GM12878 (cell line): Measurements from ENCODE around the gene IMPG2. TPM values are rescaled to one million over a fixed set of nuclear protein-coding genes. Genes with fewer than 3 reads are reported as not detected.

Experiments used
- ATAC-seq: fragments of 200-7000 bp; cut with Tn5 transposase; 3 replicates; pipeline ENCODE4 v1.9.1; 2020; ENCODE audit warnings: mild to moderate bottlenecking, moderate library complexity
- BruUV-seq: library from RNA; stranded (reverse); fragments of 400-500 nt; replicated peaks from 2 replicates; lab custom pipeline; 2021; lab: Mats Ljungman, UMichigan
- CTCF ChIA-PET: fragments of 300-600 bp; sonication (Branson Sonifier 250); formaldehyde crosslinking; extraction: SDS; loops from one replicate; lab custom pipeline; 2021; ENCODE audit warnings: inconsistent platforms; lab: Yijun Ruan, JAX
- POLR2A ChIA-PET: fragments of 350-600 bp; formaldehyde crosslinking; extraction: SDS; loops from one replicate; lab custom pipeline; 2021; ENCODE audit warnings: inconsistent platforms; lab: Charles Lee
- RAD21 ChIA-PET: fragments of 300-600 bp; sonication (Branson Sonifier 250); formaldehyde crosslinking; loops from one replicate; lab custom pipeline; 2023; ENCODE audit warnings: antibody characterized with exemption; ENCODE audit not compliant: unreplicated experiment; lab: Charles Lee
- SMC1A ChIA-PET: fragments of 300-600 bp; sonication (Branson Sonifier 250); formaldehyde crosslinking; loops from one replicate; lab custom pipeline; 2023; ENCODE audit not compliant: unreplicated experiment, uncharacterized antibody; lab: Charles Lee
- DNase-seq: peaks from one replicate; pipeline ENCODE4 v3.0.0-alpha.2; 2011; ENCODE audit warnings: low read depth, low spot score
- FAIRE-seq: peaks from 3 replicates; lab custom pipeline; 2011; peaks lifted over from hg19 to GRCh38; lab: Jason Lieb, UNC
- H2AFZ ChIP-seq: 2 replicates; pipeline ENCODE4 v1.6.0; 2011; ENCODE audit warnings: low read depth, low read length, control low read depth; ENCODE audit not compliant: control insufficient read depth
- H3K27ac ChIP-seq: 2 replicates; pipeline ENCODE4 v1.5.1; 2011; ENCODE audit warnings: control low read depth; ENCODE audit not compliant: control insufficient read depth, insufficient read depth
- H3K27me3 ChIP-seq, 2 experiments: replicated peaks in 1 of 2; 2 replicates each; pipeline versions ENCODE4 v1.6.0 to v1.6.1; 2011; ENCODE audit warnings: low read length in 1 of 2; ENCODE audit not compliant: control insufficient read depth in 2 of 2, insufficient read depth in 2 of 2
- H3K36me3 ChIP-seq, 2 experiments: 2 replicates each; pipeline ENCODE4 v1.5.1; 2011; ENCODE audit warnings: low read length in 1 of 2; ENCODE audit not compliant: control insufficient read depth in 2 of 2, insufficient read depth in 2 of 2
- H3K4me1 ChIP-seq: 2 replicates; pipeline ENCODE4 v1.6.1; 2011; ENCODE audit warnings: mild to moderate bottlenecking, low read length, moderate library complexity, mixed read lengths; ENCODE audit not compliant: control insufficient read depth, insufficient read depth
- H3K4me2 ChIP-seq: 2 replicates; pipeline ENCODE4 v1.6.0; 2011; ENCODE audit warnings: control low read depth; ENCODE audit not compliant: control insufficient read depth, insufficient read depth
- H3K4me3 ChIP-seq: fragments of 200-600 bp; sonication (generic); 2 replicates; pipeline ENCODE4 v1.5.1; 2016
- H3K79me2 ChIP-seq: 2 replicates; pipeline ENCODE4 v1.6.0; 2011; ENCODE audit warnings: low read length; ENCODE audit not compliant: control insufficient read depth, insufficient read depth
- H3K9ac ChIP-seq: 2 replicates; pipeline ENCODE4 v1.8.0; 2011; ENCODE audit warnings: low read length, control low read depth, mixed read lengths; ENCODE audit not compliant: control insufficient read depth, insufficient read depth
- H3K9me3 ChIP-seq: replicated peaks from 3 replicates; pipeline ENCODE4 v1.5.1; 2011; ENCODE audit warnings: mild to moderate bottlenecking, low read length; ENCODE audit not compliant: control insufficient read depth, insufficient read depth
- H4K20me1 ChIP-seq: 2 replicates; pipeline ENCODE4 v1.6.0; 2011; ENCODE audit not compliant: control insufficient read depth, insufficient read depth
- BCLAF1 ChIP-seq: fragments of 450-650 bp; IDR thresholded peaks from 2 replicates; pipeline ENCODE4 v1.6.1; 2017; ENCODE audit warnings: antibody characterized with exemption, mild to moderate bottlenecking, moderate library complexity
- E4F1 ChIP-seq: fragments of 450-650 bp; IDR thresholded peaks from 2 replicates; pipeline ENCODE4 v1.6.1; 2018; ENCODE audit warnings: borderline replicate concordance, mild to moderate bottlenecking; ENCODE audit not compliant: partially characterized antibody
- JUNB ChIP-seq: IDR thresholded peaks from 2 replicates; pipeline ENCODE4 v1.6.1; 2016; ENCODE audit warnings: antibody characterized with exemption, mild to moderate bottlenecking
- KDM1A ChIP-seq: fragments of 200-600 bp; sonication (generic); IDR thresholded peaks from 2 replicates; pipeline ENCODE4 v1.6.1; 2016; ENCODE audit warnings: borderline replicate concordance
- MXI1 ChIP-seq: fragments of 150-350 bp; IDR thresholded peaks from 2 replicates; pipeline ENCODE4 v1.6.1; 2011; ENCODE audit warnings: low read depth, mild to moderate bottlenecking, inconsistent platforms, low read length, improper control_type of control experiment
- RB1 ChIP-seq: fragments of 450-650 bp; formaldehyde crosslinking; IDR thresholded peaks from 2 replicates; pipeline ENCODE4 v1.6.1; 2017; ENCODE audit warnings: mild to moderate bottlenecking, borderline replicate concordance
- SMC3 ChIP-seq: IDR thresholded peaks from 2 replicates; pipeline ENCODE4 v1.6.1; 2011; ENCODE audit warnings: low read length, improper control_type of control experiment, borderline replicate concordance
- STAT3 ChIP-seq: IDR thresholded peaks from 2 replicates; pipeline ENCODE4 v1.6.1; 2011; ENCODE audit warnings: low read depth, low read length, improper control_type of control experiment
- SUZ12 ChIP-seq: fragments of 200-600 bp; sonication (generic); IDR thresholded peaks from one replicate; pipeline ENCODE4 v1.6.1; 2018; ENCODE audit warnings: antibody characterized with exemption, mild to moderate bottlenecking; ENCODE audit not compliant: unreplicated experiment
- TCF7 ChIP-seq: IDR thresholded peaks from 2 replicates; pipeline ENCODE4 v1.6.1; 2014; ENCODE audit warnings: antibody characterized with exemption, borderline replicate concordance
- WRNIP1 ChIP-seq: IDR thresholded peaks from 2 replicates; pipeline ENCODE4 v1.6.1; 2011; ENCODE audit warnings: low read depth, low read length, improper control_type of control experiment, borderline replicate concordance
- YBX1 ChIP-seq: fragments of 450-650 bp; IDR thresholded peaks from 2 replicates; pipeline ENCODE4 v1.6.1; 2016; ENCODE audit warnings: antibody characterized with exemption
- YY1 ChIP-seq: IDR thresholded peaks from 2 replicates; pipeline ENCODE4 v1.6.1; 2011; ENCODE audit warnings: low read depth, mild to moderate bottlenecking, low read length
- ZNF207 ChIP-seq: fragments of 450-650 bp; IDR thresholded peaks from 2 replicates; pipeline ENCODE4 v1.6.1; 2014; ENCODE audit warnings: antibody characterized with exemption, mild to moderate bottlenecking, borderline replicate concordance
- ZNF217 ChIP-seq: fragments of 450-650 bp; IDR thresholded peaks from 2 replicates; pipeline ENCODE4 v1.6.1; 2017; ENCODE audit warnings: antibody characterized with exemption, mild to moderate bottlenecking
- WGBS: methylation state at CpG from one replicate; pipeline ENCODE4 v1.1.6; 2016; ENCODE audit warnings: low lambda C conversion rate; ENCODE audit not compliant: insufficient replicate concordance, insufficient coverage; ENCODE audit errors: missing lambda C conversion rate; 5-methylcytosine and 5-hydroxymethylcytosine counted together
- in situ Hi-C: fragments of 300-500 bp; cut with MboI; formaldehyde crosslinking; loops from 9 replicates; pipeline ENCODE4 v1.14.3; 2018; ENCODE audit warnings: mixed read lengths
- intact Hi-C: fragments of 100-400 bp; cut with micrococcal nuclease; formaldehyde crosslinking; loops from one replicate; pipeline ENCODE4 v1.14.2; 2022; ENCODE audit not compliant: unreplicated experiment
- polyA plus RNA-seq, 11 experiments: library from polyadenylated mRNA; depleted of rRNA in 4 of 11; unstranded in 6 of 11; stranded (reverse) in 5 of 11; fragments of >200 nt; fragmentation: Nextera tagmentation in 4 of 11; fragmentation: Illumina TruSeq in 1 of 11; extraction: Ambion mirVana in 4 of 11; extraction: Trizol in 1 of 11; gene quantifications; 1 replicate in 1 of 11; 2 replicates in 10 of 11; pipeline versions ENCODE4 v1.2.1 to v1.2.3, GENCODE V29; 2011 to 2016; ENCODE audit warnings: inconsistent platforms in 2 of 11, missing spikeins in 2 of 11, low read depth in 1 of 11
- total RNA-seq, 4 experiments: library from RNA; depleted of rRNA in 3 of 4; stranded (reverse); fragments of >200 nt in 3 of 4; fragmentation: Illumina TruSeq in 1 of 4; extraction: Trizol in 1 of 4; gene quantifications; 2 replicates each; pipeline versions ENCODE4 v1.2.1 to v1.2.3, GENCODE V29; 2013 to 2021
- TF ChIP-seq, protein P1 (sequence below): fragments of 450-650 bp; IDR thresholded peaks from 2 replicates; pipeline ENCODE4 v1.6.1; 2016; ENCODE audit warnings: mild to moderate bottlenecking

Gene IMPG2
- total and polyA plus RNA-seq, 10 of the 15 experiments (the other 5 are each of a cell fraction or from before 2014, with no cell fraction given): under 0.01 to 0.17 (median 0.10) TPM; not detected in 3

DNA sequence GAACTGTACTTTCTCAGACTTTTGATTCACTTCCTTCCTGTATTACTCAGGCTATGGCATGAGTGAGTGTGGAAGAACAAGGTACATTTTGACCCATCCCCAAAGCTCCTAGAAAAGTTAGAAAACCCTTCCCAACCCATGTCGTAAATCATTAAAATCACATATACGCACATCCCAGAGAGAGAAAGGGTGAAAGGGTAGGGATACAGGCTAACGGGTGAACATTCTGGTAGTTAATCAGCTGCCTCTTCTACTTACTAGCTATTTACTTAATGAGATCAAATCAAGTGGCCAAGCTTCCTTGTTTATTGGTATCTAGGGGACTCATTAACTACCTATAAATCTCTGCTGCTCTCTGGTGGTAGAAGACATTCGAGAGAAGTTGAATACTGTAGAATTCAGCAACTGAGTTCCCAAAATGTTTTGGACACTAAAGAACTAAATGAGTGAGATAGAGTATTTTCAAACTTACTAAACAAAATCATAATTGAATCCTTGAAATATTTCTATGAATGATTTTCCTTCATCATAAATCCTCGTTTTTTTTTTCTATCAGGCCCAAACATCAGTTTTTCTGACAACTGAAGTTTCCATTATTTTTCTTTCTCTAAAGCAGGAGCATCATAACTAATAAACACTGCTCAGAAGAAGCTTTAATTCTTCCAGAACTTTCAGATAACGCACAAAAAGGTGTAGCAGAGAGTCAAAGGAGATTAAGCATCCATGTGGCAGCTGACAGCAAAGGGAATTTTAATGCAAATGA is 124.2 kb downstream of the IMPG2 start (continued):
- TF ChIP-seq, protein P1, sequence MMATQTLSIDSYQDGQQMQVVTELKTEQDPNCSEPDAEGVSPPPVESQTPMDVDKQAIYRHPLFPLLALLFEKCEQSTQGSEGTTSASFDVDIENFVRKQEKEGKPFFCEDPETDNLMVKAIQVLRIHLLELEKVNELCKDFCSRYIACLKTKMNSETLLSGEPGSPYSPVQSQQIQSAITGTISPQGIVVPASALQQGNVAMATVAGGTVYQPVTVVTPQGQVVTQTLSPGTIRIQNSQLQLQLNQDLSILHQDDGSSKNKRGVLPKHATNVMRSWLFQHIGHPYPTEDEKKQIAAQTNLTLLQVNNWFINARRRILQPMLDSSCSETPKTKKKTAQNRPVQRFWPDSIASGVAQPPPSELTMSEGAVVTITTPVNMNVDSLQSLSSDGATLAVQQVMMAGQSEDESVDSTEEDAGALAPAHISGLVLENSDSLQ: no peak
- no peak for TF ChIP-seq TCF7
- TF ChIP-seq E4F1: no peak
- peak; percentile 32; the same call in 1 of the 2 replicates for TF ChIP-seq SMC3
- TF ChIP-seq, all 136 proteins: peak for 3

DNA sequence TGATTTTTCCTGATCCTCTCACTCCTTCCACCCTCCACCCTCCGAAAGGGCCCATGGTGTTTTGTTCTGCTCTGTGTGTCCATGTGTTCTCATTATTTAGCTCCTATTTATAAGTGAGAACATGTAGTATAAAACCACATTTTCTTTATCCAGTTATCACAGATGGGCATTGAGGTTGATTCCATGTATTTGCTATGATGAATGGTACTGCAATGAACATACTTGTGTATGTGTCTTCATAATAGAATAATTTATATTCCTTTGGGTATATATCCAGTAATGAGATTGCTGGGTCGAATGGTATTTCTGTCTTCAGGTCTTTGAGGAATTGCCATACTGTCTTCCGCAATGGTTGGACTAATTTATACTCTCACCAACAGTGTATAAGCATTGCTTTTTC is 126.0 kb downstream of the IMPG2 start:
- Histone ChIP-seq H3K4me3 (no peak overlapping the region), H4K20me1 (no peaks in the 10 kb centered on the region), H3K27me3 (no peaks in the 10 kb centered on the region), H3K79me2 (no peaks in the 10 kb centered on the region), H3K4me2 (no peak overlapping the region), H2AFZ (no peak overlapping the region), H3K9me3 (no peaks in the 10 kb centered on the region), H3K27ac (no peak overlapping the region), H3K4me1 (no peaks in the 10 kb centered on the region), H3K9ac (no peak overlapping the region), H3K36me3 (no peaks in the 10 kb centered on the region)
- no TSS peak for BruUV-seq
- ATAC-seq: no peak
- no peak for DNase-seq
- intact Hi-C loops: loop anchor here (10.0 kb wide), 1 partner anchor 730 kb away; no protein-coding TSS in a partner anchor
- SMC1A ChIA-PET: no interaction called here
- POLR2A ChIA-PET: no interaction called here
- FAIRE-seq: no peak
- RAD21 ChIA-PET: no interaction called here
- 0% methylated on average over 3 of the region's 3 CpGs for WGBS
- CTCF ChIA-PET: interaction anchor here (1.5 kb wide), 1 partner anchor 731 kb away, joined by 4 read pairs; no protein-coding TSS in a partner anchor
- in situ Hi-C loops: no loop called here
- TF ChIP-seq JUNB (no peak), KDM1A (no peak), RB1 (no peak), WRNIP1 (no peak), STAT3 (no peak), ZNF207 (no peak), SUZ12 (no peak), YBX1 (no peak), MXI1 (no peak), BCLAF1 (no peak), ZNF217 (no peak), YY1 (no peak)
